ENCODE measurements around the gene ZNF398. TPM values are rescaled to one million over a fixed set of nuclear protein-coding genes. Genes with fewer than 3 reads are reported as not detected.

Gene ZNF398
- total RNA-seq, 6 donors from 2014 or later: 12.2 to 40.9 (median 29.0) TPM

GRCh38 chr7:149171892-149172533, 24.8 kb downstream of the ZNF398 start:
- ATAC-seq (ENCODE audit: low FRiP score in 2 of 2) (no peak), DNase-seq (no peak)
- Histone ChIP-seq H3K4me3 (no peak overlapping the region), H3K4me1 (peaks cover 0 to 6% (median 0%) of the 10 kb centered on the region in 4 donors), H3K27ac (peak overlapping the region in 2 of 4 donors; percentile 17 to 57), H3K9me3 (no peaks in the 10 kb centered on the region), H3K27me3 (no peaks in the 10 kb centered on the region), H3K36me3 (peaks cover 18 to 79% (median 45%) of the 10 kb centered on the region in 4 donors)
- 65 to 67% methylated on average over 9 of the region's 9 CpGs for WGBS, 2 donors
- no peak for TF ChIP-seq CTCF (IDR thresholded peaks at IDR 0.05)
- TF ChIP-seq POLR2A (IDR thresholded peaks at IDR 0.05): no peak
- no peak for TF ChIP-seq EP300 (IDR thresholded peaks at IDR 0.05)
- TF ChIP-seq POLR2AphosphoS5 (IDR thresholded peaks at IDR 0.05): no peak

- Histone ChIP-seq H3K4me3 (no peak overlapping the region), H3K27me3 (no peaks in the 10 kb centered on the region), H3K4me1 (peaks cover 0 to 6% (median 0%) of the 10 kb centered on the region in 4 donors), H3K27ac (peak overlapping the region in 2 of 4 donors; percentile 17 to 57), H3K36me3 (peaks cover 15 to 79% (median 47%) of the 10 kb centered on the region in 4 donors), H3K9me3 (no peaks in the 10 kb centered on the region)
- TF ChIP-seq CTCF (IDR thresholded peaks at IDR 0.05) (no peak), EP300 (IDR thresholded peaks at IDR 0.05) (no peak), POLR2AphosphoS5 (IDR thresholded peaks at IDR 0.05) (no peak), POLR2A (IDR thresholded peaks at IDR 0.05) (no peak)
- WGBS, 2 donors: 73 to 82% methylated on average over 1 of the region's 1 CpG
- no peak for ATAC-seq (ENCODE audit: low FRiP score in 2 of 2)
- DNase-seq: no peak
Measured at GRCh38 chr7:149172534-149172920, 25.3 kb downstream of the ZNF398 start.

- WGBS, 2 donors: 97 to 100% methylated on average over 2 of the region's 2 CpGs
- no peak overlapping the region for H3K4me3 ChIP-seq
- DNase-seq: no peak
- no peak overlapping the region for H3K27ac ChIP-seq
- peaks cover 0 to 6% (median 0%) of the 10 kb centered on the region in 4 donors for H3K4me1 ChIP-seq
- no peaks in the 10 kb centered on the region for H3K9me3 ChIP-seq
- peaks cover 15 to 79% (median 47%) of the 10 kb centered on the region in 4 donors for H3K36me3 ChIP-seq
- H3K27me3 ChIP-seq: no peaks in the 10 kb centered on the region
- no peak for ATAC-seq (ENCODE audit: low FRiP score in 2 of 2)
- TF ChIP-seq EP300 (IDR thresholded peaks at IDR 0.05) (no peak), POLR2AphosphoS5 (IDR thresholded peaks at IDR 0.05) (no peak), CTCF (IDR thresholded peaks at IDR 0.05) (no peak), POLR2A (IDR thresholded peaks at IDR 0.05) (no peak)
Measured at GRCh38 chr7:149175150-149175549, 27.9 kb downstream of the ZNF398 start.

- WGBS, 2 donors: 97 to 98% methylated on average over 11 to 18 of the region's 19 CpGs
- ATAC-seq (ENCODE audit: low FRiP score in 2 of 2): peak in 1 of 2 donors; percentile 11
- TF ChIP-seq EP300 (IDR thresholded peaks at IDR 0.05): no peak
- TF ChIP-seq POLR2AphosphoS5 (IDR thresholded peaks at IDR 0.05): no peak
- TF ChIP-seq CTCF (IDR thresholded peaks at IDR 0.05): no peak
- no peak for TF ChIP-seq POLR2A (IDR thresholded peaks at IDR 0.05)
- H3K27me3 ChIP-seq: no peaks in the 10 kb centered on the region
- peaks cover 0 to 3% (median 0%) of the 10 kb centered on the region in 4 donors for H3K4me1 ChIP-seq
- H3K4me3 ChIP-seq: no peak overlapping the region
- peak in 1 of 2 donors; percentile 66 for DNase-seq
- peaks cover 15 to 73% (median 46%) of the 10 kb centered on the region in 4 donors for H3K36me3 ChIP-seq
- H3K9me3 ChIP-seq: no peaks in the 10 kb centered on the region
- H3K27ac ChIP-seq: no peak overlapping the region
Measured at GRCh38 chr7:149179241-149179640, 32.0 kb downstream of the ZNF398 start.
